Testis (tissue), 5 donors: ENCODE data around the gene PDRG1. TPM values are rescaled to one million over a fixed set of nuclear protein-coding genes. Genes with fewer than 3 reads are reported as not detected.

ENCODE experiments used
- DNase-seq: peaks from one replicate; pipeline ENCODE4 v3.0.0-alpha.2; 2019
- H3K27ac ChIP-seq, 2 donors: fragments of 200-600 bp; sonication (generic); one replicate each; pipeline ENCODE4 v1.5.1; 2019
- H3K27me3 ChIP-seq: fragments of 200-600 bp; sonication (generic); one replicate; pipeline ENCODE4 v1.5.1; 2019
- H3K36me3 ChIP-seq: fragments of 200-600 bp; sonication (generic); one replicate; pipeline ENCODE4 v1.5.1; 2017; ENCODE audit warnings: low read depth; ENCODE audit errors: missing control alignments
- H3K4me1 ChIP-seq: fragments of 200-600 bp; sonication (generic); one replicate; pipeline ENCODE4 v1.5.1; 2019
- H3K4me3 ChIP-seq, 2 donors: fragments of 200-600 bp; sonication (generic); one replicate each; pipeline ENCODE4 v1.5.1; 2017 to 2019
- H3K9me3 ChIP-seq: fragments of 200-600 bp; sonication (generic); one replicate; pipeline ENCODE4 v1.5.1; 2017
- CTCF ChIP-seq, 3 experiments: fragments of 450-650 bp in 2 of 3; fragments of 200-600 bp in 1 of 3; sonication (generic) in 1 of 3; IDR thresholded peaks; one replicate each; pipeline ENCODE4 v1.5.1; 2016 to 2019; ENCODE audit warnings: antibody characterized with exemption in 3 of 3, mild to moderate bottlenecking in 2 of 3, moderate library complexity in 1 of 3
- POLR2A ChIP-seq: fragments of 450-650 bp; IDR thresholded peaks from one replicate; pipeline ENCODE4 v1.6.1; 2017; ENCODE audit warnings: antibody characterized with exemption, mild to moderate bottlenecking, moderate library complexity
- whole genome bisulfite sequencing, 2 donors: methylation state at CpG; one replicate each; pipeline ENCODE4 v1.1.5; 2018; 5-methylcytosine and 5-hydroxymethylcytosine counted together
- intact Hi-C: fragments of 100-400 bp; cut with DNase I; formaldehyde crosslinking; loops from one replicate; pipeline ENCODE4 v1.15.1; 2023; ENCODE audit warnings: low total_unique reads
- long read RNA-seq, 2 donors: transcript quantifications; one replicate each; lab custom pipeline, GENCODE V29; 2026
- polyA plus RNA-seq: library from polyadenylated mRNA; stranded (reverse); fragments of 350-450 nt; fragmentation: Illumina TruSeq; extraction: RNeasy Lipid Tissue Mini Kit (QIAGEN cat#74804); gene quantifications from one replicate; pipeline ENCODE4 v1.2.3, GENCODE V29; 2014; ENCODE audit warnings: low read depth, low replicate concordance; ENCODE audit not compliant: insufficient read depth
- total RNA-seq, 2 donors: library from RNA; depleted of rRNA; stranded (reverse); fragments of >200 nt; gene quantifications; one replicate each; pipeline ENCODE4 v1.2.3, GENCODE V29; 2016

Gene PDRG1
- total RNA-seq (10 to 100 TPM; 27.0 to 37.5 TPM), polyA plus RNA-seq (70.1 TPM)
- long read RNA-seq, donor 1, transcript PDRG1-201 (5 exons, 1,998 nt): major isoform, 49 of 49 reads
- long read RNA-seq, donor 1, partial matches to known transcripts: 0 of 49 reads
- long read RNA-seq, donor 1, other reads (novel, unspliced or antisense): 0 of 49 reads
- long read RNA-seq, donor 2, transcript PDRG1-201 (5 exons, 1,998 nt): major isoform, 22 of 22 reads
- long read RNA-seq, donor 2, partial matches to known transcripts: 0 of 22 reads
- long read RNA-seq, donor 2, other reads (novel, unspliced or antisense): 0 of 22 reads

DNA sequence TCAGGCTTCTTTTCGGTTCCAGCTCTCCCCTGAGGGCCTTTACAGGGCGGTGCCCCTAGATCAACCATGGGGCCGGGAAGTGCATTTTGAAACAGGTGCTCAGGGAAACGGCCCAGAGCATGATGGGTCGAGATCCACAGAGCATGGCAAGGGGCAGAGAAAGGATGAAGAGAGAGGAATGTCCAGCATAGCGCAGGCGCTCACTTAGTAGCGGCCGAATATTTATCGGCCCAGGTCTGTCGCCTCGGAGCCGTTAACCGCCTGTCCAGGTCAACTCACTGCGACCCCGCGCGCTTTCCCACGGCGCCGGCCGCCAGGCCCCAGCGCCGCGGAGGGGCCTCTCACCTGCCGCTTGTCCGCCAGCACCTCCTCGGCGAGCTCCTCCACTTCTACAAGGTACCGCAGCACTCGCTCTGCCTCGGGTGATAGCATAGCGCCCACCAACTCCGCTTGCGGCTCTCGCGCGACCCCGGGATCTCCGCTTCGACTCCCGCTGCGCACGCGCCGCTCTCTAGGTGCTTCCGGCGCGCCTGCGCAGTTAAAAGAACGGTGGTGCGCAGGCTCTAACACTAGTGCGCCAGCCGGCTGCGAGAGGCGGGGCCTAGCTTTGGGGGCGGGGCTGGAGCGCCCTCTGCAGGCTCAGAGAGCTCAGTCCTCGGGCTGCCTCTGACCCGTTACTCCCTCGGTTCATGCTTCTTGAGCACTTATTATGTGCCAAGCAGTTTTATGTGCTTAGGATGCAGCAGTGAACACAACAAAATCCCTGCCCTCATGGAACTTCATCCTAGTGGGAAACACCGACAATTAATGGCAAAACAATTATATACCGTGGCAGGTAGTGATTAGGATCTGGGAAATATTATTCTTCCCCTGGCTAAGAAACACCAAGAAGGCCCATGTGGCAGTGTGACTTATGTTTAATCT, at the start of gene PDRG1:
Gene PDRG1 (minus strand): TSS at position 517 of the 924 bp plus-strand sequence. CDS start 85 bp downstream, at position 432.
- intact Hi-C loops: loop anchor here (5.0 to 10.0 kb wide), 2 partner anchors 84 to 127 kb away; no protein-coding TSS in a partner anchor
- Histone ChIP-seq H3K27me3 (no peaks in the 10 kb centered on the region), H3K27ac (peak within 1 kb of the TSS; percentile 55 to 84), H3K36me3 (no peaks in the 10 kb centered on the region), H3K4me1 (peaks cover 12% of the 10 kb centered on the region), H3K4me3 (peak within 1 kb of the TSS; percentile 90 to 97), H3K9me3 (no peaks in the 10 kb centered on the region)
- TF ChIP-seq POLR2A (no peak), CTCF (IDR thresholded peaks at IDR 0.05) (peak; percentile 89 to 97 (median 97))
- peak; percentile 95 for DNase-seq
- 0 to 1% methylated on average over 12 to 63 of the region's 63 CpGs for WGBS, 2 donors

DNA sequence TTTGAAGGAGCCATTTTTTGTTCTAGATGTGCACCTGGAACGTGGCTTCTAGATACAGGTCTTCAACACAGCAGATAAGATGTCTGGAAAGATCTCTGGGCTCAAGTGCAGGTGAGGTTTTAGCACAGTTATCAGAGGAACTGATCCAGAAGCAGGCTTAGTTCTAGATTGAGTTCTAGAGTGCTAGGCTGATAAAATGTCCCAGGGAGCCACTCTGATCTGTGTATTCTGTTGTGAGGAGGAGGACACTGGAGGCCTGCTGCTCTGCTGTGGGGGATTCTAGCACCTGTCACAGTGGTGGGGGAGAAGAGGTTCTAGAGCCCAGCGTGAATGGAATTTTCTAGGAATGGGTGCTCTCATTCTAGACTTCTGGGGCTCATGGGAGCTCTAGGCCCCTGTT, 46.4 kb upstream of the PDRG1 start:
- intact Hi-C loops: no loop called here
- no peak for DNase-seq
- no peaks in the 10 kb centered on the region for H3K36me3 ChIP-seq
- no peaks in the 10 kb centered on the region for H3K9me3 ChIP-seq
- H3K27me3 ChIP-seq: no peaks in the 10 kb centered on the region
- WGBS, 2 donors: 75 to 76% methylated on average over 2 of the region's 2 CpGs
- TF ChIP-seq POLR2A (no peak), CTCF (IDR thresholded peaks at IDR 0.05) (no peak)
- no peaks in the 10 kb centered on the region for H3K4me1 ChIP-seq
- H3K4me3 ChIP-seq: no peak overlapping the region
- H3K27ac ChIP-seq: no peak overlapping the region

DNA sequence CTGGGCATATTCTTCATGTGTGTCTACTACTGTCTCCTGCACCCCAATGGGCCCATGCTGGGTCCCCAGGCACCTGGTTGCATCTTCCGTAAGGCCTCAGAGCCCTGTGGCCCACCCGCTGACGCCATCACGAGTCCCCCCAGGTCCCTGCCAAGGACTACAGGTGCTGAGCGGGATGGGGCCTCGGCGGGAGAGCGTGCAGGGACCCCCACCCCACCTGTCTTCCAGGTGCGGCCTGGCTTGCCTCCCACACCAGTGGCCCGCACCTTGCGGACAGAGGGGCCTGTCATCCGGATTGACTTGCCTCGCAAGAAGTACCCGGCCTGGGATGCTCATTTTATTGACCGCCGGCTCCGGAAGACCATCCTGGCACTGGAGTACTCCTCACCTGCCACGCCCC, 45.1 kb upstream of the PDRG1 start:
- TF ChIP-seq CTCF (IDR thresholded peaks at IDR 0.05): no peak
- no peak for TF ChIP-seq POLR2A
- DNase-seq: no peak
- Histone ChIP-seq H3K27ac (no peak overlapping the region), H3K9me3 (no peaks in the 10 kb centered on the region), H3K4me1 (no peaks in the 10 kb centered on the region), H3K4me3 (no peak overlapping the region), H3K36me3 (no peaks in the 10 kb centered on the region), H3K27me3 (no peaks in the 10 kb centered on the region)
- intact Hi-C loops: no loop called here
- 80 to 95% methylated on average over 15 to 18 of the region's 18 CpGs for WGBS, 2 donors

GRCh38 chr20:31992086-31992485, 40.2 kb upstream of the PDRG1 start:
- Histone ChIP-seq H3K4me3 (no peak overlapping the region), H3K27me3 (no peaks in the 10 kb centered on the region), H3K27ac (no peak overlapping the region), H3K4me1 (no peaks in the 10 kb centered on the region), H3K36me3 (no peaks in the 10 kb centered on the region), H3K9me3 (no peaks in the 10 kb centered on the region)
- intact Hi-C loops: no loop called here
- no peak for DNase-seq
- TF ChIP-seq POLR2A: no peak
- TF ChIP-seq CTCF (IDR thresholded peaks at IDR 0.05): no peak
- WGBS, 2 donors: 87 to 95% methylated on average over 2 of the region's 2 CpGs
